D721Med (cell line): ENCODE measurements around the gene DTX3.

Experiments used
- DNase-seq: peaks from one replicate; pipeline ENCODE4 v3.0.0; 2011; ENCODE audit warnings: low spot score; ENCODE audit not compliant: insufficient read length
- FAIRE-seq: peaks from 2 replicates; lab custom pipeline; 2011; peaks lifted over from hg19 to GRCh38; lab: Jason Lieb, UNC
- CTCF ChIP-seq: IDR thresholded peaks from 2 replicates; pipeline ENCODE4 v1.5.1; 2012; ENCODE audit warnings: mild to moderate bottlenecking, control low read depth; ENCODE audit not compliant: insufficient read depth; ENCODE audit errors: missing control alignments

DTX3 gene

GRCh38 chr12:57612711-57613426, 8.2 kb downstream of the DTX3 start:
- DNase-seq (no peak), FAIRE-seq (no peak)
- no peak for TF ChIP-seq CTCF

- FAIRE-seq (no peak), DNase-seq (no peak)
- TF ChIP-seq CTCF: no peak
These were observed 8.9 kb downstream of the DTX3 start for GRCh38 chr12:57613427-57614109.

GRCh38 chr12:57614178-57614947, 9.7 kb downstream of the DTX3 start:
- DNase-seq: no peak
- TF ChIP-seq CTCF: no peak
- no peak for FAIRE-seq

- FAIRE-seq: no peak
- no peak for TF ChIP-seq CTCF
- DNase-seq: no peak
These were observed 10.4 kb downstream of the DTX3 start for GRCh38 chr12:57614948-57615500.

- FAIRE-seq (no peak), DNase-seq (no peak)
- TF ChIP-seq CTCF: no peak
These were observed 11.0 kb downstream of the DTX3 start for GRCh38 chr12:57615637-57616036.

GRCh38 chr12:57616383-57617101, 11.9 kb downstream of the DTX3 start:
- no peak for FAIRE-seq
- TF ChIP-seq CTCF: no peak
- DNase-seq: no peak
